ENCODE data around the gene GRIK4. TPM values are rescaled to one million over a fixed set of nuclear protein-coding genes. Genes with fewer than 3 reads are reported as not detected.

Gene GRIK4
- total RNA-seq, 1 donor from 2014 or later = 0.06 TPM

- DNase-seq (ENCODE audit: low read depth) = no peak
- TF ChIP-seq CTCF (conservative IDR thresholded peaks at IDR 0.05; ENCODE audit: low read depth, low read length) = no peak
- H3K4me3 ChIP-seq (ENCODE audit: low read depth, low read length) = no peak overlapping the region
These were observed 38.0 kb upstream of the GRIK4 start for GRCh38 chr11:120473503-120473902.

GRCh38 chr11:120482149-120482548 is 29.4 kb upstream of the GRIK4 start:
- DNase-seq (ENCODE audit: low read depth) = no peak
- no peak for TF ChIP-seq CTCF (conservative IDR thresholded peaks at IDR 0.05; ENCODE audit: low read depth, low read length)
- no peak overlapping the region for H3K4me3 ChIP-seq (ENCODE audit: low read depth, low read length)

GRCh38 chr11:120484722-120485121 is 26.8 kb upstream of the GRIK4 start:
- TF ChIP-seq CTCF (conservative IDR thresholded peaks at IDR 0.05; ENCODE audit: low read depth, low read length) = no peak
- no peak overlapping the region for H3K4me3 ChIP-seq (ENCODE audit: low read depth, low read length)
- DNase-seq (ENCODE audit: low read depth) = no peak

GRCh38 chr11:120486138-120486537 is 25.4 kb upstream of the GRIK4 start:
- H3K4me3 ChIP-seq (ENCODE audit: low read depth, low read length) = no peak overlapping the region
- DNase-seq (ENCODE audit: low read depth) = no peak
- no peak for TF ChIP-seq CTCF (conservative IDR thresholded peaks at IDR 0.05; ENCODE audit: low read depth, low read length)

GRCh38 chr11:120489799-120490198 is 21.7 kb upstream of the GRIK4 start:
- no peak overlapping the region for H3K4me3 ChIP-seq (ENCODE audit: low read depth, low read length)
- DNase-seq (ENCODE audit: low read depth) = no peak
- TF ChIP-seq CTCF (conservative IDR thresholded peaks at IDR 0.05; ENCODE audit: low read depth, low read length) = no peak

GRCh38 chr11:120492486-120492885 is 19.1 kb upstream of the GRIK4 start:
- no peak overlapping the region for H3K4me3 ChIP-seq (ENCODE audit: low read depth, low read length)
- TF ChIP-seq CTCF (conservative IDR thresholded peaks at IDR 0.05; ENCODE audit: low read depth, low read length) = no peak
- no peak for DNase-seq (ENCODE audit: low read depth)

- H3K4me3 ChIP-seq (ENCODE audit: low read depth, low read length) = no peak overlapping the region
- no peak for DNase-seq (ENCODE audit: low read depth)
- no peak for TF ChIP-seq CTCF (conservative IDR thresholded peaks at IDR 0.05; ENCODE audit: low read depth, low read length)
These were observed 17.0 kb upstream of the GRIK4 start for GRCh38 chr11:120494595-120494994.
